GM12873 (cell line): ENCODE data around the gene EIF2S2.

Experiments
- CTCF ChIP-seq: IDR thresholded peaks from 2 replicates; pipeline ENCODE4 v1.5.1; 2012; ENCODE audit warnings: low read depth, mild to moderate bottlenecking, moderate library complexity, low read length, control low read depth; ENCODE audit not compliant: insufficient read depth; ENCODE audit errors: missing control alignments

Gene EIF2S2

GRCh38 chr20:34076952-34077351 is 35.1 kb downstream of the EIF2S2 start:
- TF ChIP-seq CTCF: no peak

- peak; percentile 31 for TF ChIP-seq CTCF
These were observed 36.4 kb downstream of the EIF2S2 start for GRCh38 chr20:34075647-34076046.

GRCh38 chr20:34074101-34074760 is 37.8 kb downstream of the EIF2S2 start:
- no peak for TF ChIP-seq CTCF

GRCh38 chr20:34072778-34073177 is 39.3 kb downstream of the EIF2S2 start:
- no peak for TF ChIP-seq CTCF

- TF ChIP-seq CTCF: no peak
These were observed 40.0 kb downstream of the EIF2S2 start for GRCh38 chr20:34072076-34072475.

- TF ChIP-seq CTCF: no peak
These were observed 41.2 kb downstream of the EIF2S2 start for GRCh38 chr20:34070859-34071258.

- TF ChIP-seq CTCF: no peak
These were observed 42.0 kb downstream of the EIF2S2 start for GRCh38 chr20:34070079-34070439.
